Measurements from ENCODE around the gene SGK1. TPM values are rescaled to one million over a fixed set of nuclear protein-coding genes. Genes with fewer than 3 reads are reported as not detected.

The SGK1 gene
- total and polyA plus RNA-seq, 2 experiments from 2014 or later = 145 to 161 TPM

- Histone ChIP-seq H4K20me1 (ENCODE audit: insufficient read depth, poor library complexity, severe bottlenecking) (no peaks in the 10 kb centered on the region), H3K4me1 (ENCODE audit: insufficient read depth) (peaks cover 2% of the 10 kb centered on the region), H3K27ac (no peak overlapping the region), H3K9me2 (replicated peaks; ENCODE audit: insufficient read depth) (no peaks in the 10 kb centered on the region), H3K9me3 (ENCODE audit: low read depth) (no peaks in the 10 kb centered on the region), H3K4me2 (no peak overlapping the region), H3K79me2 (no peaks in the 10 kb centered on the region), H3K4me3 (no peak overlapping the region), H3K27me3 (no peaks in the 10 kb centered on the region), H2AFZ (no peak overlapping the region), H3K36me3 (replicated peaks; ENCODE audit: insufficient read depth, low read depth) (no peaks in the 10 kb centered on the region)
- 78% methylated on average over 7 of the region's 7 CpGs for WGBS (ENCODE audit: low lambda C conversion rate, missing lambda C conversion rate)
- no peak for TF ChIP-seq CTCF (IDR thresholded peaks at IDR 0.05; ENCODE audit: poor library complexity)
- TF ChIP-seq EZH2phosphoT487 (IDR thresholded peaks at IDR 0.05; ENCODE audit: low read depth, severe bottlenecking, unreplicated experiment) = no peak
- no peak for TF ChIP-seq EZH2 (IDR thresholded peaks at IDR 0.05; ENCODE audit: borderline replicate concordance)
- no peak for DNase-seq (ENCODE audit: low spot score)
These were observed 171.5 kb downstream of the SGK1 start for GRCh38 chr6:134146268-134147033.

DNA sequence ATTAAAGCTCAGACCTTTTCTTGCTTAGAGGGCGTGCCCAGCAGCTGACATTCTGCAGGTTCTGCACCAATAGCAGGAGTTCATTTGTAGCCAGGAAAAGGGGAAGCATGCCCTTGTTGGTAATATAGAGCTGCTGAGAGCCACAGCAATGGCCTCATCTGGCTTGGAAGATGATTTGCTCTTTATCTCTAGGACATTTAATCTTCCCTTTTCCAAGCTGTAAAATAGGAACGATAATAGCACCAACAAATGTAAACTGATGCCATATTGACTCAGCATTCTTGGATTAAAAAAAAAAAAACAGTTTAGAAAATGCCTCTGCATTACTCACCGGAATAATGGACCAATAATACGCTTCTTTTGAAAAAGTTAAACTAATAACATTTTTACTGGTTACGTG is 172.1 kb downstream of the SGK1 start:
- Histone ChIP-seq H3K4me1 (ENCODE audit: insufficient read depth) (peaks cover 2% of the 10 kb centered on the region), H3K36me3 (replicated peaks; ENCODE audit: insufficient read depth, low read depth) (no peaks in the 10 kb centered on the region), H2AFZ (no peak overlapping the region), H3K27ac (no peak overlapping the region), H3K9me3 (ENCODE audit: low read depth) (no peaks in the 10 kb centered on the region), H4K20me1 (ENCODE audit: insufficient read depth, poor library complexity, severe bottlenecking) (no peaks in the 10 kb centered on the region), H3K4me3 (no peak overlapping the region), H3K9me2 (replicated peaks; ENCODE audit: insufficient read depth) (no peaks in the 10 kb centered on the region), H3K27me3 (no peaks in the 10 kb centered on the region), H3K79me2 (no peaks in the 10 kb centered on the region), H3K4me2 (no peak overlapping the region)
- no peak for TF ChIP-seq EZH2phosphoT487 (IDR thresholded peaks at IDR 0.05; ENCODE audit: low read depth, severe bottlenecking, unreplicated experiment)
- no peak for TF ChIP-seq CTCF (IDR thresholded peaks at IDR 0.05; ENCODE audit: poor library complexity)
- no peak for TF ChIP-seq EZH2 (IDR thresholded peaks at IDR 0.05; ENCODE audit: borderline replicate concordance)
- DNase-seq (ENCODE audit: low spot score) = no peak
- WGBS (ENCODE audit: low lambda C conversion rate, missing lambda C conversion rate) = 72% methylated on average over 5 of the region's 5 CpGs

- H2AFZ ChIP-seq = no peak overlapping the region
- TF ChIP-seq EZH2 (IDR thresholded peaks at IDR 0.05; ENCODE audit: borderline replicate concordance) (no peak), CTCF (IDR thresholded peaks at IDR 0.05; ENCODE audit: poor library complexity) (no peak), EZH2phosphoT487 (IDR thresholded peaks at IDR 0.05; ENCODE audit: low read depth, severe bottlenecking, unreplicated experiment) (no peak)
- no peak overlapping the region for H3K4me3 ChIP-seq
- H4K20me1 ChIP-seq (ENCODE audit: insufficient read depth, poor library complexity, severe bottlenecking) = no peaks in the 10 kb centered on the region
- H3K9me3 ChIP-seq (ENCODE audit: low read depth) = no peaks in the 10 kb centered on the region
- WGBS (ENCODE audit: low lambda C conversion rate, missing lambda C conversion rate) = 58% methylated on average over 3 of the region's 3 CpGs
- H3K79me2 ChIP-seq = no peaks in the 10 kb centered on the region
- no peaks in the 10 kb centered on the region for H3K27me3 ChIP-seq
- no peaks in the 10 kb centered on the region for H3K4me1 ChIP-seq (ENCODE audit: insufficient read depth)
- H3K27ac ChIP-seq = peak overlapping the region; percentile 0
- no peaks in the 10 kb centered on the region for H3K9me2 ChIP-seq (replicated peaks; ENCODE audit: insufficient read depth)
- no peak for DNase-seq (ENCODE audit: low spot score)
- H3K4me2 ChIP-seq = no peak overlapping the region
- H3K36me3 ChIP-seq (replicated peaks; ENCODE audit: insufficient read depth, low read depth) = no peaks in the 10 kb centered on the region
These were observed 179.5 kb downstream of the SGK1 start for GRCh38 chr6:134138226-134138975.

Data from hepatocyte (in vitro differentiated cells).